OCI-LY3 (cell line): ENCODE data around the gene ANXA5.

Experiments used
- CTCF ChIP-seq: fragments of 200-600, 300-600 bp; sonication (generic); IDR thresholded peaks from 2 replicates; pipeline ENCODE4 v1.5.1; 2014; ENCODE audit warnings: antibody characterized with exemption, low read length, low read depth
- EZH2phosphoT487 ChIP-seq: fragments of 200-600 bp; shearing (Covaris generic); IDR thresholded peaks from 2 replicates; pipeline ENCODE4 v1.6.1; 2018; ENCODE audit warnings: antibody characterized with exemption, mixed run types, low read depth

- TF ChIP-seq CTCF (no peak), EZH2phosphoT487 (no peak)
Measured at GRCh38 chr4:121648516-121648915, 48.3 kb downstream of the ANXA5 start.
